K562 (cell line): Measurements from ENCODE around the gene VWA3A. TPM values are rescaled to one million over a fixed set of nuclear protein-coding genes. Genes with fewer than 3 reads are reported as not detected.
A peak's percentile ranks its signal among the peaks of the same experiment; 100 is the strongest.

Experiments used
- AFF4 ChIP-seq: sonication (generic); formaldehyde crosslinking; IDR thresholded peaks from 2 replicates; pipeline ENCODE4 v1.8.0; 2023; ENCODE audit warnings: mild to moderate bottlenecking, missing genetic modification reagents
- ASH1L ChIP-seq: fragments of 450-650 bp; IDR thresholded peaks from 2 replicates; pipeline ENCODE4 v1.6.1; 2018; ENCODE audit warnings: borderline replicate concordance, mild to moderate bottlenecking, low read depth; ENCODE audit not compliant: partially characterized antibody
- DPF2 ChIP-seq: fragments of 450-650 bp; IDR thresholded peaks from 2 replicates; pipeline ENCODE4 v1.6.1; 2016
- EGR1 ChIP-seq: fragments of 450-650 bp; conservative IDR thresholded peaks from 2 replicates; pipeline ENCODE4 v1.6.1; 2017; ENCODE audit warnings: mild to moderate bottlenecking
- HDAC8 ChIP-seq: fragments of 450-650 bp; IDR thresholded peaks from 2 replicates; pipeline ENCODE4 v1.6.1; 2016; ENCODE audit warnings: mild to moderate bottlenecking, missing genetic modification characterization, moderate library complexity, missing compliant biosample characterization
- MYC ChIP-seq, 2 experiments: fragments of 250-450 bp in 1 of 2; sonication (Bioruptor Pico) in 1 of 2; IDR thresholded peaks; 2 replicates each; pipeline versions ENCODE4 v1.5.1 to v1.6.1; 2012 to 2021; ENCODE audit warnings: low read depth in 2 of 2, borderline replicate concordance in 1 of 2, improper control_type of control experiment in 1 of 2, low read length in 1 of 2, mild to moderate bottlenecking in 1 of 2, moderate library complexity in 1 of 2
- PPARD ChIP-seq: fragments of 250-450 bp; sonication (Bioruptor Pico); IDR thresholded peaks from 2 replicates; pipeline ENCODE4 v1.8.0; 2022; ENCODE audit warnings: inconsistent platforms, mild to moderate bottlenecking, moderate library complexity
- PRMT5 ChIP-seq: sonication (generic); formaldehyde crosslinking; IDR thresholded peaks from 2 replicates; pipeline ENCODE4 v1.5.0; 2020; ENCODE audit warnings: missing genetic modification reagents
- PRPF4 ChIP-seq: fragments of 200-400 bp; formaldehyde crosslinking; IDR thresholded peaks from one replicate; pipeline ENCODE4 v1.6.1; 2017; ENCODE audit warnings: low read length, low read depth, mild to moderate bottlenecking; ENCODE audit not compliant: insufficient read depth, poor library complexity, severe bottlenecking
- RCOR1 ChIP-seq, 2 experiments: IDR thresholded peaks; 2 replicates each; pipeline ENCODE4 v1.6.1; 2012; ENCODE audit warnings: low read depth in 2 of 2, low read length in 2 of 2, borderline replicate concordance in 1 of 2, improper control_type of control experiment in 1 of 2
- TAF15 ChIP-seq: fragments of 200-400 bp; formaldehyde crosslinking; IDR thresholded peaks from 2 replicates; pipeline ENCODE4 v1.6.1; 2017; ENCODE audit warnings: mild to moderate bottlenecking, low read depth, low read length, moderate library complexity
- TFAP4 ChIP-seq: sonication (generic); formaldehyde crosslinking; IDR thresholded peaks from 2 replicates; pipeline ENCODE4 v1.8.0; 2022; ENCODE audit warnings: missing genetic modification reagents, mild to moderate bottlenecking, moderate library complexity, borderline replicate concordance
- TSHZ1 ChIP-seq: fragments of 250-450 bp; sonication (Bioruptor Pico); IDR thresholded peaks from 2 replicates; pipeline ENCODE4 v1.4.0; 2020; ENCODE audit warnings: mild to moderate bottlenecking, moderate library complexity
- ZBTB1 ChIP-seq: sonication (generic); formaldehyde crosslinking; IDR thresholded peaks from 2 replicates; pipeline ENCODE4 v1.8.1; 2023; ENCODE audit warnings: missing genetic modification reagents, low read depth, mild to moderate bottlenecking, borderline replicate concordance
- ZBTB17 ChIP-seq: fragments of 450-650 bp; formaldehyde crosslinking; IDR thresholded peaks from 2 replicates; pipeline ENCODE4 v1.4.0; 2020; ENCODE audit warnings: mild to moderate bottlenecking
- ZBTB34 ChIP-seq: fragments of 250-450 bp; sonication (Bioruptor Pico); IDR thresholded peaks from 2 replicates; pipeline ENCODE4 v1.8.0; 2021; ENCODE audit warnings: mild to moderate bottlenecking, moderate library complexity
- ZNF282 ChIP-seq: sonication (generic); formaldehyde crosslinking; IDR thresholded peaks from 2 replicates; pipeline ENCODE4 v1.8.1; 2023; ENCODE audit warnings: missing genetic modification reagents
- polyA plus RNA-seq, 8 experiments: library from polyadenylated mRNA; depleted of rRNA in 4 of 8; stranded (reverse) in 5 of 8; unstranded in 3 of 8; fragments of >200 nt; fragmentation: Nextera tagmentation in 2 of 8; fragmentation: Illumina TruSeq in 1 of 8; extraction: Ambion mirVana in 2 of 8; extraction: Trizol in 1 of 8; gene quantifications; 2 replicates each; pipeline versions ENCODE4 v1.2.1 to v1.2.3, GENCODE V29; 2011 to 2014; ENCODE audit warnings: inconsistent platforms in 1 of 8, missing spikeins in 1 of 8
- total RNA-seq, 7 experiments: library from RNA; depleted of rRNA in 6 of 7; stranded (reverse); fragments of >200 nt in 6 of 7; fragmentation: Illumina TruSeq in 2 of 7; extraction: Trizol in 2 of 7; gene quantifications; 2 replicates each; pipeline versions ENCODE4 v1.2.1 to v1.2.3, GENCODE V29; 2011 to 2021; ENCODE audit warnings: low replicate concordance in 1 of 7

VWA3A gene
- total and polyA plus RNA-seq, 9 of the 15 experiments (the other 6 are each of a cell fraction or from before 2014, with no cell fraction given), result not detected

- no peak for TF ChIP-seq TSHZ1 (CRISPR knock-in tag)
- peak; percentile 54 for TF ChIP-seq MYC (IDR thresholded peaks at IDR 0.05; ENCODE audit: low read depth, low read length)
- TF ChIP-seq MYC (CRISPR knock-in tag; IDR thresholded peaks at IDR 0.05; ENCODE audit: borderline replicate concordance, low read depth), result no peak
- no peak for TF ChIP-seq ASH1L
- no peak for TF ChIP-seq RCOR1 (IDR thresholded peaks at IDR 0.05; ENCODE audit: borderline replicate concordance in 1 of 2, low read depth in 2 of 2, low read length in 2 of 2)
- no peak for TF ChIP-seq PRMT5 (CRISPR knock-in tag)
- peak; percentile 84 for TF ChIP-seq TFAP4 (CRISPR knock-in tag)
- peak; percentile 50; the same call in 1 of the 2 replicates for TF ChIP-seq ZBTB1 (CRISPR knock-in tag)
- no peak for TF ChIP-seq TAF15
- no peak for TF ChIP-seq HDAC8
- no peak for TF ChIP-seq ZBTB17
- TF ChIP-seq EGR1, result no peak
- TF ChIP-seq AFF4, result no peak; the same call in 1 of the 2 replicates
- TF ChIP-seq PPARD (CRISPR knock-in tag), result no peak
- no peak for TF ChIP-seq ZBTB34
- no peak for TF ChIP-seq PRPF4
- no peak for TF ChIP-seq ZNF282 (CRISPR knock-in tag)
- TF ChIP-seq DPF2, result no peak
These were observed 100.1 kb downstream of the VWA3A start (continued) for GRCh38 chr16:22192261-22193062.
